ENCODE results near the gene BLNK.

The BLNK gene

GRCh38 chr10:96288151-96288621 lies 16.8 kb upstream of the BLNK start:
- DNase-seq (ENCODE audit: low read depth in 3 of 3) = no peak

- DNase-seq (ENCODE audit: low read depth in 3 of 3) = no peak
These were observed 16.2 kb upstream of the BLNK start for GRCh38 chr10:96287392-96288105.

DNA sequence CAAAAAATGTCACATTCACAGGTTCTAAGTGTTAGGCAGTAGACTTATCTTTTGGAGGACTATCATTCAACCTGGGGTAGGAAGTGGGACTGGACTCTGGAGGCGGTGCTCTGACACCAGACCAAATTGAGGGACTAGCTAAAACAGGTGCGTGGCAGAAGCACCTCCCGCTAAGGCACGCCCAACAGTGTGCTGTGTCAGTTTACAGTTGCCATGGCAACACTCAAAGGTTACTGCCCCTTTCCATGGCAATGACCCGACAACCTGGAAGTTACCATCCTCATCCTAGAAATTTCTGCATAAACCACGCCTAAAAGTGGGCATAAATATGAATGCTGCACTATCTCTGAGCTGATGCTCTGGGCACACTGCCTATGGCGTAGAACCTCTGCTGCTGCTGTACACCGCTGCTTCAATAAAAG lies 14.0 kb upstream of the BLNK start:
- DNase-seq (ENCODE audit: low read depth in 3 of 3) = no peak

GRCh38 chr10:96283756-96284155 lies 12.4 kb upstream of the BLNK start:
- no peak for DNase-seq (ENCODE audit: low read depth in 3 of 3)

GRCh38 chr10:96283351-96283750 lies 12.0 kb upstream of the BLNK start:
- DNase-seq (ENCODE audit: low read depth in 3 of 3) = no peak

- no peak for DNase-seq (ENCODE audit: low read depth in 3 of 3)
These were observed 10.2 kb upstream of the BLNK start for GRCh38 chr10:96281444-96282029.

DNA sequence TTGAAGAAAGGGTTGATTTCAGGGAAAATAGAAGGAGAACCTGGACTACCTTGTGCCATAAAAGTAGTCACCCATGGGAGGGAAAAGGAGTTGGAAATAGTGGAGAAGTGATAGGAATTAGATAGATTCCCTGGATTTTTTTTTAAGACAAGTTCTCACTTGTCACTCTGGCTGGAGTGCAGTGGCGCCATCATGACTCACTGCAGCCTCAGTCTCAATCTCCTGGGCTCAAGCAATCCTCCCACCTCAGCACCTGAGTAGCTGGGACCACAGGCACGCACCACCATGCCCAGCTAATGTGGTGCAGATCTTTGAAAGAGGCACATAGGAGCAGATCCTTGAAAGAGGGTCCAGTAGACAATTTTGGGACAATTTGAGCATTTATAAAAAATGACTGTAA lies 9.5 kb upstream of the BLNK start:
- no peak for DNase-seq (ENCODE audit: low read depth in 3 of 3)

DNA sequence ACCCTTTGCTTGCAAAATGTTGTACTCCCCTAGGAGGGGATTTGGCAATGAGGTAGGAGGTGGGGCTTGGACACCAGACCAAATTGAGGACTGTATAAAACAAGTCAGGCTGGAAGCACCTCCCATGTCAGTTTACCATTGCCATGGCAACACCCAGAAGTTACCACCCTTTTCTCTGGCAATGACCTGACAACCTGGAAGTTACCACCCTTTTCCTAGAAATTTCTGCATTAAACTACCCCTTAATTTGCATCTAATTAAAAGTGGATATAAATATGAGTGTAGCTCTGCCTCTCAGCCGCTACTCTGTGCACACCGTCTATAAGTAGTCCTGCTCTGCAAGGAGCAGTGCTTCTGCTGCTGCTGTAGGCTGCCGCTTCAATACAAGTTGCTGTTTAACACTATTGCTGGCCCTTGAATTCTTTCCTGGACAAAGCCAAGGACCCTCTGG lies 7.8 kb upstream of the BLNK start:
- no peak for DNase-seq (ENCODE audit: low read depth in 3 of 3)

GRCh38 chr10:96276831-96277230 lies 5.5 kb upstream of the BLNK start:
- DNase-seq (ENCODE audit: low read depth in 3 of 3) = no peak

- DNase-seq (ENCODE audit: low read depth in 3 of 3) = no peak
These were observed 5.1 kb upstream of the BLNK start for GRCh38 chr10:96276426-96276825.

GRCh38 chr10:96275685-96276418 lies 4.5 kb upstream of the BLNK start:
- no peak for DNase-seq (ENCODE audit: low read depth in 3 of 3)

DNA sequence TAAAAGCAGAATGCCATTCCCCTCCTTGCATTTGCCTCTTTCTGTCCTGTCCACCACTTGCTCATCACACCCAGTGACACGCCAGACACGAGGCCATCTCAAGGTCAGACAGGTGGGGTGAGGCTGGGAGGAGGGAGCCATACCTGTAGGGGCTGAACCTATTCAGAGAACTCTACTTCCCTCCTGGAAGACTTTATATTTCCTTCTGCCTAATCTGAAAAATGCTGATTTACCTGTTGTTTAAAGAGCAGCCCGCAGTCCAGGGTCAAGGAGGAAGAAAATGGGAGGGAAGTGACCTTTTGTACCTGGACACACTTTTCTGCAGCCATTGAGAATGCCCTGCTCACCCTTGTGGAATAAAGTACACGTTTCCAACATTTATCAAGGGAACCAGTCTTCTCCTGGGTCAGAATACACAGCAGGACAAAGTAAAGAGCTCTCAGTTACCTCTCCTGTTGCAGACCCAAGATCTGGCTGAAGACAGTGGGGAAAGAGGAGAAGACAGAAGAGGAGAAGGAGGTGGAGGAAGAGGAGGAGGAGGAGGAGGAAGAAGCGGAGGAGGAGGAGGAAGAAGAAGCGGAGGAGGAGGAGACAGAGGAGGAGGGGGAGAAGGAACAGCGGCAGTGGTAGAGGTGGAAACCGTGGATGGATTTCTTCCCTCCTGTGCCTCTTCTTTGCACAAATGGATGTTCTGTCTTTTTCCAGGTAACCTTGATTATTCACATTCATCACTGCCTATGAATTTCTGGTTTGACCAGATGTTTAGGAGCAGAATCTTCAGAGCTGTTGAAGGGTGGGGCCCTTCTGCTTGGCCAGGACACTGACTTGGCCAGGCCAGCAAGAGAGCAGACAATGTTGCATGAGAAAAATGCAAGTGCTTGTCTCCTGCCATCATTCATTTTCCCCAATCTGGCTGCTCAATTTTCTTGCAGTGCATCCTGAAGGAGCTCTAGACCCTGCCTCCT lies 1.2 kb upstream of the BLNK start:
- no peak for DNase-seq (ENCODE audit: low read depth in 3 of 3)

GRCh38 chr10:96270571-96270970 lies 798 bp downstream of the BLNK start:
- DNase-seq (ENCODE audit: low read depth in 3 of 3) = no peak

DNA sequence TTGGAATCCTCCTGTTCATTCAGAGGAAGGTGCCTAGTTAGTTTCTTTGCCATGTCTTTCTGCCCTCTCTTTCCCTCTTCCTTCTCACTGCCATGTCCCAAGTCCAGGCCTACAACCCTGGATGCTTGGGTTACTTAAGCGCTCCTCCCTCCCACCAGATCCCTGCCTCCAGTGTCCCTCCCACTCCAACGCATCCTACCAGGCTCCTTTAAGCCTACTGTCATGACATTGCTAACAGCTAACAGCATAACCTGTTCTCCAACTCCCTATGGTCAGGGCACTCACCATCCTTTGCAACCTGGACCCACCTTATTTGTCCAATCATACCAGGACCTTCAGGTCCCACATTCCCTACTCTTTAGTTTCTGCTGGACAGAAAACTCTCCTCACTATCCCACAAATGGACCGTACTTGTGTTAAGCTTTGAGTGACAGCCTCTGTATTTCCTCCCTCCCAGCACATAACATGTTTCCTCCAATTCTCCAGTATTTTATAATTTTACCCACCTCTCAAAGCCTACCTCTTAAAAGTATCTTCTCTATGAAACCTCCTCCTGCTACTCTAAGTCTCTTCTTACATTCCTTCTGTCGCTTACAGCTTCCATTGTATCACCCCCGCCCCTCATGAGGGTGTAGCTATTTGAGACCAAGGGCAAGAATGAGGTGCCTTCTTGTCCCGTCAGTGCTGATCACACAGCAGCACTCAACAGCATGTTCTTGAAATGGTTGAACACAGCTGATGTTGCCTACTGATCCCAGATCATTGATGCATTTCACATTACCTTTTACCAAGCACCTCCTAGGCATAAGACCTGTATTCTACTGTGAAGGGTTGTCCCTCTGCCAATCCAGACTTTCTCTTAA lies 1.7 kb downstream of the BLNK start:
- DNase-seq (ENCODE audit: low read depth in 3 of 3) = no peak

- no peak for DNase-seq (ENCODE audit: low read depth in 3 of 3)
These were observed 2.9 kb downstream of the BLNK start for GRCh38 chr10:96268341-96268909.

- DNase-seq (ENCODE audit: low read depth in 3 of 3) = no peak
These were observed 4.1 kb downstream of the BLNK start for GRCh38 chr10:96267234-96267705.

GRCh38 chr10:96266118-96266770 lies 5.1 kb downstream of the BLNK start:
- no peak for DNase-seq (ENCODE audit: low read depth in 3 of 3)

DNA sequence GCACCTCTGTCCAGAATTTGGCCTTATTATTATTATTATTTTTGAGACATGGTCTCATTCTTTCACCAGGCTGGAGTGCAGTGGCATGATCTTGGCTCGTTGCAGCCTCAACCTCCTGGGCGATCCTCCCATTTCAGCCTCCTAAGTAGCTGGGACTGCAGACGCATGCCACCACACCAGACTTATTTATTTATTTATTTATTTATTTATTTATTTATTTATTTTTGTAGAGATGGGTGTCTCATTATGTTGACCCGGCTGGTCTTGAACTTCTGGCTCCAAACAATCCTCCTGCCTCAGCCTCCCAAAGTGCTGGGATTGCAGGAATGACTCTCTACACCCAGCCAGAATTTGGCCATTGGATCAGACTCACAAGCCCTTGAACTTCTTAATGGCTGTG lies 6.4 kb downstream of the BLNK start:
- DNase-seq (ENCODE audit: low read depth in 3 of 3) = no peak

DNA sequence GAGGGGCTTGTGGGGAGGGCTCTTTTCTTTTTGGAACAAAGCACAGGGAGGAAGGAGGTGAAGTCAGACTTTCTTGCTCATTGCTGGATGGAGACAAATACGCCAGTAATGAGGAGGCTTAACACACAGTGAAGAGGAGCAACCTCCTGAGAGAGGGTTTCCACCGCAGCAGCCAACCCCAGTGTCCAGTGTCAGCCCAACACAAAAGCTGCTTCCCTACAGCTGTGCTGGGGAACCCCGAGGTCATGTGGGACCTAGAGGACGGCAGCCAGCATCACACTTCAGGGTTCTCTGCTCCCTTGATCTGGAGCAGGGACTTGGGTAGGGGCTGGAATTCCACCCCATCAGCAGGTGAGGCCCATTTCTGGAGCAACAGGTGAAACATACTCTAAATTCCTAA lies 7.7 kb downstream of the BLNK start:
- no peak for DNase-seq (ENCODE audit: low read depth in 3 of 3)

GRCh38 chr10:96263176-96263575 lies 8.2 kb downstream of the BLNK start:
- no peak for DNase-seq (ENCODE audit: low read depth in 3 of 3)

Data from stimulated activated CD4-positive, alpha-beta T cell treated with anti-CD3 and anti-CD28 coated beads, TNF-alpha, amount 100 ng/mL, for 4 hours (primary cell).